ENCODE measurements around the gene RBPJ.

The RBPJ gene

GRCh38 chr4:26467724-26468123 is 146.9 kb downstream of the RBPJ start:
- no peak for TF ChIP-seq CTCF (IDR thresholded peaks at IDR 0.05; ENCODE audit: control extremely low read depth, extremely low read depth, low read depth, missing control alignments)
- ChIA-PET POLR2A (no interaction called here), CTCF (no interaction called here)
- no peak for DNase-seq (ENCODE audit: extremely low spot score)

GRCh38 chr4:26468283-26468949 is 147.6 kb downstream of the RBPJ start:
- POLR2A ChIA-PET, result no interaction called here
- CTCF ChIA-PET, result no interaction called here
- no peak for TF ChIP-seq CTCF (IDR thresholded peaks at IDR 0.05; ENCODE audit: control extremely low read depth, extremely low read depth, low read depth, missing control alignments)
- no peak for DNase-seq (ENCODE audit: extremely low spot score)

- no peak for TF ChIP-seq CTCF (IDR thresholded peaks at IDR 0.05; ENCODE audit: control extremely low read depth, extremely low read depth, low read depth, missing control alignments)
- ChIA-PET POLR2A (no interaction called here), CTCF (no interaction called here)
- no peak for DNase-seq (ENCODE audit: extremely low spot score)
These were observed 148.2 kb downstream of the RBPJ start for GRCh38 chr4:26468977-26469376.

GRCh38 chr4:26471890-26472289 is 151.1 kb downstream of the RBPJ start:
- ChIA-PET POLR2A (no interaction called here), CTCF (interaction anchor here (1.8 to 2.5 kb wide), 2 partner anchors 10 to 20 kb away, joined by 5 to 10 read pairs; no protein-coding TSS in a partner anchor)
- no peak for DNase-seq (ENCODE audit: extremely low spot score)
- no peak for TF ChIP-seq CTCF (IDR thresholded peaks at IDR 0.05; ENCODE audit: control extremely low read depth, extremely low read depth, low read depth, missing control alignments)

GRCh38 chr4:26473893-26474292 is 153.1 kb downstream of the RBPJ start:
- ChIA-PET CTCF (interaction anchor here (0.9 to 4.5 kb wide), 5 partner anchors 9 to 18 kb away, joined by 3 to 19 read pairs (median 3); no protein-coding TSS in a partner anchor), POLR2A (no interaction called here)
- no peak for TF ChIP-seq CTCF (IDR thresholded peaks at IDR 0.05; ENCODE audit: control extremely low read depth, extremely low read depth, low read depth, missing control alignments)
- DNase-seq (ENCODE audit: extremely low spot score), result no peak

- POLR2A ChIA-PET, result no interaction called here
- TF ChIP-seq CTCF (IDR thresholded peaks at IDR 0.05; ENCODE audit: control extremely low read depth, extremely low read depth, low read depth, missing control alignments), result no peak
- CTCF ChIA-PET, result interaction anchor here (0.6 to 4.5 kb wide), 5 partner anchors 10 to 23 kb away, joined by 3 to 19 read pairs (median 3); no protein-coding TSS in a partner anchor
- no peak for DNase-seq (ENCODE audit: extremely low spot score)
These were observed 153.7 kb downstream of the RBPJ start for GRCh38 chr4:26474551-26474950.

Data from GM10248 (cell line).